ENCODE data around the gene AXDND1. TPM values are rescaled to one million over a fixed set of nuclear protein-coding genes. Genes with fewer than 3 reads are reported as not detected.

The AXDND1 gene
- total and polyA plus RNA-seq, 9 of the 15 experiments (the other 6 are each of a cell fraction or from before 2014, with no cell fraction given) = 0.03 to 0.13 (median 0.06) TPM; not detected in 5

DNA sequence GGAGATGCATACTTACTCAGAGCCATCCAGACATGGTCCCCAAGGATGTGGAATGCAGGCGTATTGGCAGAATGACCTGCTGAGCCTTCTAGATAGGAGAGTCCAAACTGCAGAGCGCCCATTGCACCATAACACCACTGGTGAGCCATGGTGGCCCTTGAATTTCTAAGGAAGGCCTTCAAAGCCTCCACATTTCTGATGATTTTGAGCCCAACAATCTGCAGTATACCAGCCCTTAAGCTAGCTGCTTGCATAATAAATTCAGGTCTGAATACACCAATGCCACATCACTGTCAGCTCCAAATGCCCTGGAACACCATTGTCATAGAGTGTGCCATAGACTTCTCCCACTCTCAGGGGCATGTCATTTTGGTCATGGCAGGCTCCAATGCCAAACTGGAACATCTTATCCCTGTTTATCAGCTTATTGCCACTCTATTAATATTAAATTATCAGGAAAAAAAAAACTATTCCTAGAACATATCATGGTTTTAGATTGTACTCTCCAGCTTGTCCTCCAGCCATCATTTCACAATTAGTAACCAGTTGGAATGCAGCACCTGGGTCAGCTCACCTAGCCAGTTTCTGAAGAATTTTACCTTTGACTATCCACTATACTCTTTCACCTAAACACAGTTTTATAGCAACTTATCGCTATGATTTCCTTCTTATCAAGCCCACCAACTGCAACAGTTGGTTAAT lies 183.0 kb downstream of the AXDND1 start (continued):
- TF ChIP-seq, protein P1, sequence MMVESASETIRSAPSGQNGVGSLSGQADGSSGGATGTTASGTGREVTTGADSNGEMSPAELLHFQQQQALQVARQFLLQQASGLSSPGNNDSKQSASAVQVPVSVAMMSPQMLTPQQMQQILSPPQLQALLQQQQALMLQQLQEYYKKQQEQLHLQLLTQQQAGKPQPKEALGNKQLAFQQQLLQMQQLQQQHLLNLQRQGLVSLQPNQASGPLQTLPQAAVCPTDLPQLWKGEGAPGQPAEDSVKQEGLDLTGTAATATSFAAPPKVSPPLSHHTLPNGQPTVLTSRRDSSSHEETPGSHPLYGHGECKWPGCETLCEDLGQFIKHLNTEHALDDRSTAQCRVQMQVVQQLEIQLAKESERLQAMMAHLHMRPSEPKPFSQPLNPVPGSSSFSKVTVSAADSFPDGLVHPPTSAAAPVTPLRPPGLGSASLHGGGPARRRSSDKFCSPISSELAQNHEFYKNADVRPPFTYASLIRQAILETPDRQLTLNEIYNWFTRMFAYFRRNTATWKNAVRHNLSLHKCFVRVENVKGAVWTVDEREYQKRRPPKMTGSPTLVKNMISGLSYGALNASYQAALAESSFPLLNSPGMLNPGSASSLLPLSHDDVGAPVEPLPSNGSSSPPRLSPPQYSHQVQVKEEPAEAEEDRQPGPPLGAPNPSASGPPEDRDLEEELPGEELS (CRISPR knock-in tag; IDR thresholded peaks at IDR 0.05; ENCODE audit: borderline replicate concordance) = no peak
- TF ChIP-seq MAFK (IDR thresholded peaks at IDR 0.05; ENCODE audit: low read length) (no peak), ZNF707 (CRISPR knock-in tag; conservative IDR thresholded peaks at IDR 0.05) (no peak)

GRCh38 chr1:179549368-179549700 lies 183.6 kb downstream of the AXDND1 start:
- TF ChIP-seq ZNF165 (CRISPR knock-in tag; IDR thresholded peaks at IDR 0.05; ENCODE audit: borderline replicate concordance) = no peak
- no peak for TF ChIP-seq PHB (CRISPR knock-in tag; IDR thresholded peaks at IDR 0.05)
- TF ChIP-seq ZNF239 (CRISPR knock-in tag; IDR thresholded peaks at IDR 0.05) = no peak
- no peaks in the 10 kb centered on the region; the same call in 1 of the 2 replicates for H4K20me1 ChIP-seq (replicated peaks; ENCODE audit: control insufficient read depth, insufficient read depth, low read length)
- FAIRE-seq (no peak), DNase-seq (ENCODE audit: extremely low read depth in 1 of 4, low spot score in 3 of 4) (no peak), ATAC-seq (no peak)
- H3K27ac ChIP-seq (ENCODE audit: extremely low read depth, low read depth, low read length) = no peak overlapping the region
- no peaks in the 10 kb centered on the region for H3K9me1 ChIP-seq (ENCODE audit: control insufficient read depth, insufficient read depth, low read length)
- H3K9me3 ChIP-seq (replicated peaks; ENCODE audit: control insufficient read depth, insufficient read depth, low read depth, low read length) = no peaks in the 10 kb centered on the region
- BruUV-seq (replicated peaks) = no TSS peak
- no peak overlapping the region for H3K4me2 ChIP-seq (ENCODE audit: insufficient read depth, low read length)
- no peak overlapping the region for H3K4me3 ChIP-seq
- in situ Hi-C loops (cut with MboI) = no loop called here
- POLR2A ChIA-PET = interaction anchor here (0.6 kb wide), 1 partner anchor 864 kb away, joined by 3 read pairs; no protein-coding TSS in a partner anchor
- H2AFZ ChIP-seq (ENCODE audit: low read depth, low read length) = no peak overlapping the region
- CTCF ChIA-PET (ENCODE audit: low intra/inter-chr PET ratio) = no interaction called here
- no peaks in the 10 kb centered on the region for H3K79me2 ChIP-seq (ENCODE audit: control insufficient read depth, insufficient read depth, low read length)
- no peak overlapping the region for H3K9ac ChIP-seq (ENCODE audit: insufficient read depth in 1 of 2, low read depth in 2 of 2, low read length in 2 of 2)
- 0% methylated on average over 2 of the region's 2 CpGs for WGBS (ENCODE audit: insufficient coverage, low coverage, missing lambda C conversion rate)
- H3K27me3 ChIP-seq (ENCODE audit: control insufficient read depth in 2 of 2, insufficient read depth in 2 of 2, low read length in 2 of 2) = no peaks in the 10 kb centered on the region; a peak in 1 of 5 replicates
- no peaks in the 10 kb centered on the region for H3K36me3 ChIP-seq (ENCODE audit: control insufficient read depth, insufficient read depth, low read length)
- no peaks in the 10 kb centered on the region for H3K4me1 ChIP-seq (replicated peaks in 1 of 2; ENCODE audit: control insufficient read depth in 2 of 2, insufficient read depth in 2 of 2, low read length in 2 of 2)
- intact Hi-C loops (cut with micrococcal nuclease) = no loop called here

All from K562 (cell line).